Right atrium auricular region (tissue), 2 donors: ENCODE results near the gene ANXA8L1. TPM values are rescaled to one million over a fixed set of nuclear protein-coding genes. Genes with fewer than 3 reads are reported as not detected.
"Not testable (repeated sequence)": the region's sequence is repeated elsewhere in the genome, so short reads cannot be mapped to it uniquely, and the experiment has no call there.

ENCODE experiments used
- DNase-seq: peaks from one replicate; pipeline ENCODE4 v3.0.0-alpha.2; 2019; ENCODE audit warnings: low spot score
- H3K27ac ChIP-seq, 2 donors: fragments of 200-600 bp; sonication (generic); 1 replicate in 1 of 2; 2 replicates in 1 of 2; pipeline ENCODE4 v1.5.1; 2016 to 2019
- H3K27me3 ChIP-seq, 2 donors: fragments of 200-600 bp; sonication (generic); one replicate each; pipeline versions ENCODE4 v1.5.1 to v1.6.0; 2017 to 2019
- H3K36me3 ChIP-seq: fragments of 200-600 bp; sonication (generic); one replicate; pipeline ENCODE4 v1.5.1; 2016
- H3K4me1 ChIP-seq, 2 donors: fragments of 200-600 bp; sonication (generic); one replicate each; pipeline versions ENCODE4 v1.5.1 to v1.6.0; 2017 to 2019
- H3K4me3 ChIP-seq, 2 donors: fragments of 200-600 bp; sonication (generic); 1 replicate in 1 of 2; 2 replicates in 1 of 2; pipeline ENCODE4 v1.5.1; 2017 to 2019; ENCODE audit warnings: mild to moderate bottlenecking in 1 of 2, moderate library complexity in 1 of 2
- H3K9me3 ChIP-seq, 2 donors: fragments of 200-600 bp; sonication (generic); one replicate each; pipeline ENCODE4 v1.5.1; 2019
- total RNA-seq, 2 donors: library from RNA; depleted of rRNA; stranded (reverse); fragments of >200 nt; gene quantifications; one replicate each; pipeline ENCODE4 v1.1.0, GENCODE V29; 2016
- TF ChIP-seq, protein P1 (sequence below), 2 donors: fragments of 200-600 bp; sonication (generic); IDR thresholded peaks; one replicate each; pipeline ENCODE4 v1.5.1; 2019; ENCODE audit warnings: antibody characterized with exemption in 2 of 2

Gene ANXA8L1
- total RNA-seq, 2 donors from 2014 or later: 12.5 to 44.2 TPM

DNA sequence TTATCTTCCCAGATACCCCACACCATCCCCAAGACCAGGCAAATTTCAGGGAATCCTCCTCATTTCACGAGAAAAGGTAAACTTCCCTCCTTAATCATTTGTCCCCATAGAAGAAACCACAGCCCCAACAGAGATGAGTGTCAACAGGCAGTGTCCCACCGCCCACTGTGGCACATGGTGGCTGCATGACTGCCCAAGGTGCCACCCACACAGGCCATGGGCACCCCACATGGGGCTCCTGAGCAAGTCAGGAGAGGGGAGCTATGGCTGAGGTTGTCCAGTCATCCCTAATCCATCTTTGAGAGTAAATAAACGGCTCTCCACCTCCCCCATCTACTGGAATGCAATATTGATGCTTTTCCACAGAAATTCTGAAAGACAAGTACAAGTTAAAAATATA, 44.7 kb upstream of the ANXA8L1 start:
- no peaks in the 10 kb centered on the region for H3K4me1 ChIP-seq
- no peaks in the 10 kb centered on the region for H3K27me3 ChIP-seq
- no peak for DNase-seq
- H3K27ac ChIP-seq: no peak overlapping the region
- no peaks in the 10 kb centered on the region for H3K9me3 ChIP-seq
- H3K36me3 ChIP-seq: no peaks in the 10 kb centered on the region
- no peak overlapping the region for H3K4me3 ChIP-seq
- TF ChIP-seq, protein P1, sequence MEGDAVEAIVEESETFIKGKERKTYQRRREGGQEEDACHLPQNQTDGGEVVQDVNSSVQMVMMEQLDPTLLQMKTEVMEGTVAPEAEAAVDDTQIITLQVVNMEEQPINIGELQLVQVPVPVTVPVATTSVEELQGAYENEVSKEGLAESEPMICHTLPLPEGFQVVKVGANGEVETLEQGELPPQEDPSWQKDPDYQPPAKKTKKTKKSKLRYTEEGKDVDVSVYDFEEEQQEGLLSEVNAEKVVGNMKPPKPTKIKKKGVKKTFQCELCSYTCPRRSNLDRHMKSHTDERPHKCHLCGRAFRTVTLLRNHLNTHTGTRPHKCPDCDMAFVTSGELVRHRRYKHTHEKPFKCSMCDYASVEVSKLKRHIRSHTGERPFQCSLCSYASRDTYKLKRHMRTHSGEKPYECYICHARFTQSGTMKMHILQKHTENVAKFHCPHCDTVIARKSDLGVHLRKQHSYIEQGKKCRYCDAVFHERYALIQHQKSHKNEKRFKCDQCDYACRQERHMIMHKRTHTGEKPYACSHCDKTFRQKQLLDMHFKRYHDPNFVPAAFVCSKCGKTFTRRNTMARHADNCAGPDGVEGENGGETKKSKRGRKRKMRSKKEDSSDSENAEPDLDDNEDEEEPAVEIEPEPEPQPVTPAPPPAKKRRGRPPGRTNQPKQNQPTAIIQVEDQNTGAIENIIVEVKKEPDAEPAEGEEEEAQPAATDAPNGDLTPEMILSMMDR (IDR thresholded peaks at IDR 0.05): no peak

DNA sequence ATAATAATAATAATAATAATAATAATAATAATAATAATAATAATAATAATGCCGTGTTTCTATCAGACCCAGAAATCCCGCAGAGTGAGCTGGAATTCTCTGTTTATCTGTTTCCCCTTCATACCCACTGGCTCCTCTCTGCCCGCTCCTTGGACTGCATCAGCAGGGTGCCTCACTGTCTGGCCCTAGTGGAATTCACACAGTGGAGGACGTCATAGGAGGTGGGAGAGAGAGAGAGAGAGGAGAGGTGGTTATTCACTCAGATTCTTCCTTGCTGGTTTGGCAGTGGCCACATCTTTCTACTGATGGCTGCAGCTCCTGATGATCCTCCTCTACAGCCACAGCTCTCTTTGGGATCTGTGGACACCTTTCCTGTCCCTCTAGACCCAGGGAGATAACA, 10.1 kb upstream of the ANXA8L1 start:
- not testable (repeated sequence) for H3K9me3 ChIP-seq

GRCh38 chr10:46367209-46367608, 8.4 kb upstream of the ANXA8L1 start:
- not testable (repeated sequence) for H3K27me3 ChIP-seq, DNase-seq, H3K36me3 ChIP-seq, H3K9me3 ChIP-seq, H3K4me3 ChIP-seq, H3K4me1 ChIP-seq, H3K27ac ChIP-seq

More for the DNA sequence above, 10.1 kb upstream of the ANXA8L1 start:
- not testable (repeated sequence) for H3K27me3 ChIP-seq, H3K4me1 ChIP-seq, H3K4me3 ChIP-seq, H3K36me3 ChIP-seq, H3K27ac ChIP-seq, DNase-seq

GRCh38 chr10:46367666-46368240, 7.8 kb upstream of the ANXA8L1 start:
- H3K36me3 ChIP-seq, H3K9me3 ChIP-seq, H3K27me3 ChIP-seq, H3K27ac ChIP-seq, H3K4me3 ChIP-seq, DNase-seq, H3K4me1 ChIP-seq: not testable (repeated sequence)

DNA sequence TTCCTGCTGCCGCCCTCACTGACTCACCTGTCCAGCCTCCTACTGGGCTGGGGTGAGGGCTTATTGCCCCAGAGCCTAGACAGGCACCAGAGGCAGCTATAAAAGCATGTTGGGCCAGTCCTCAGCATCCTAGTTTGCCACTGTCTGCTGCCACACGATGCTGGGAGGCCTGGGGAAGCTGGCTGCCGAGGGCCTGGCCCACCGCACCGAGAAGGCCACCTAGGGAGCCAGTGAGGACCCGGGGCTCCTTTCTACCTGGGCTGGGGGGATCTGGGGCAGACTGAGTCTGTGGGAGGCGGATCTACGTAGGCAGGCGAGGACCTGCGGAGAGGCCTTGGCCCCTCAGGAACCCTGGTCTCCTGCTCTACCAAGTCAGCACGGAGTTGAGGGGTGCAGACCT, 6.6 kb upstream of the ANXA8L1 start:
- DNase-seq, H3K9me3 ChIP-seq, H3K36me3 ChIP-seq, H3K4me3 ChIP-seq, H3K4me1 ChIP-seq, H3K27me3 ChIP-seq, H3K27ac ChIP-seq: not testable (repeated sequence)

DNA sequence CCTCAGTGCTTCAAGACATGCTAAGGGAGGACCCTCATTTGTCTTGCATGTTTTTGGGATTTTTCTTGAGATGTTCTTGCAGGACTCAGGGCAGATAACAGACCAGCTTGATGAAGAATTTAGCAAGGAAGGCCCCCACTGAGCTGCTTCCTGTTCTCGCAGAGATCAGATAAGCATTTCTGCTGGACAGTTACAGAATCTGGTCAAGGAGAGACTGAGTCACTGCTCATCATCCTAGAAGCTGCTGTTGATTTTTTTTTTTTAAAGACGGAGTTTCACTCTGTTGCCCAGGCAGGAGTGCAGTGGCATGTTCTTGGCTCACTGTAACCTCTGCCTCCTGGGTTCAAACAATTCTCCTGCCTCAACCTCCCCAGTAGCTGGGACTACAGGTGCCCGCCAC, 1.2 kb upstream of the ANXA8L1 start:
- H3K36me3 ChIP-seq, DNase-seq, H3K4me3 ChIP-seq, H3K27ac ChIP-seq, H3K4me1 ChIP-seq, H3K9me3 ChIP-seq, H3K27me3 ChIP-seq: not testable (repeated sequence)

GRCh38 chr10:46377022-46377421, 1.4 kb downstream of the ANXA8L1 start:
- not testable (repeated sequence) for DNase-seq, H3K27me3 ChIP-seq, H3K9me3 ChIP-seq, H3K4me1 ChIP-seq, H3K36me3 ChIP-seq, H3K4me3 ChIP-seq, H3K27ac ChIP-seq

GRCh38 chr10:46377651-46378050, 2.1 kb downstream of the ANXA8L1 start:
- H3K4me1 ChIP-seq, H3K27ac ChIP-seq, H3K9me3 ChIP-seq, H3K36me3 ChIP-seq, H3K27me3 ChIP-seq, H3K4me3 ChIP-seq, DNase-seq: not testable (repeated sequence)

GRCh38 chr10:46378108-46378507, 2.5 kb downstream of the ANXA8L1 start:
- not testable (repeated sequence) for H3K27me3 ChIP-seq, DNase-seq, H3K36me3 ChIP-seq, H3K4me1 ChIP-seq, H3K9me3 ChIP-seq, H3K27ac ChIP-seq, H3K4me3 ChIP-seq

GRCh38 chr10:46379233-46379848, 3.8 kb downstream of the ANXA8L1 start:
- H3K27me3 ChIP-seq, DNase-seq, H3K9me3 ChIP-seq, H3K36me3 ChIP-seq, H3K27ac ChIP-seq, H3K4me3 ChIP-seq, H3K4me1 ChIP-seq: not testable (repeated sequence)

DNA sequence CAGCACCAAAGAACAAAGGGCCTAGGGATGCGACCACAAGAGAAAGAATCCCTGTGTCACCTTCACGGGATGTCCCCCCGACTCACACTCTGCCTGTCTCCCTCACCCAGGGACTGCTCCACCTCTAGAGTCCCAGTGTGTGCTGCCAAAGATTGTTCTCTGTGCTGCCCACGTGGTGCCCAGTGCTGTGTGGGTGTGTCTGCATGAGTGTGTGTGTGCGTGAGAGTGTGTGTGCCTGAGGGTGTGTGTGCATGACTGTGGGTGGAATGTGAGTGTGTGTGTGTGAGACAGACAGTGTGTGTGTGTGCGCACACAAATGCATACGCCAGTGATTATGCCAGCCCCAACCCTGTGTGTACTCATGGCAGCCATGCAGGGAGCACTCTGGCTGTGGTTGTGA, 10.3 kb downstream of the ANXA8L1 start:
- H3K27me3 ChIP-seq, H3K27ac ChIP-seq, H3K36me3 ChIP-seq, H3K4me1 ChIP-seq, H3K9me3 ChIP-seq, H3K4me3 ChIP-seq, DNase-seq: not testable (repeated sequence)

DNA sequence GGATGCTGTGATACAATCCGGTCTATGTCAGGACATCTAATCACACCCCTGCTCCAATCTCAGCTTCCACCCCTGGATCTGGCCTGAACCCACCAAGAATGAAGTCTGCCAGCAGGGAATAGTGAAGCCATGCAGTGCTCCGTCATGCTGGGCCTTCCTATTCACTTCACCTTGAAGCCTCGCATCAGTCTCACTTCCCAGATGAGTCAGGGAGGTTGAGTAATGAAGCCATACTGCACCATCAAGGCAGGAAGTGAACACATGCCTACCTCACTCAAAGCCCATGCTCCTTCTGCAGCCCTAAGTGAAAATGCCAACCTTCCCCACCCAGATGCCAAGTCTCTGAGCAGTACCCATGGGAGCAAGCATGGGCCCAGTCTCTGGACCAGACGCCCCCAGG, 11.1 kb downstream of the ANXA8L1 start:
- not testable (repeated sequence) for H3K36me3 ChIP-seq, H3K4me3 ChIP-seq, DNase-seq, H3K27ac ChIP-seq, H3K9me3 ChIP-seq, H3K27me3 ChIP-seq, H3K4me1 ChIP-seq

GRCh38 chr10:46387309-46387902, 11.8 kb downstream of the ANXA8L1 start:
- H3K36me3 ChIP-seq, H3K27me3 ChIP-seq, H3K4me3 ChIP-seq, H3K4me1 ChIP-seq, DNase-seq, H3K9me3 ChIP-seq, H3K27ac ChIP-seq: not testable (repeated sequence)

DNA sequence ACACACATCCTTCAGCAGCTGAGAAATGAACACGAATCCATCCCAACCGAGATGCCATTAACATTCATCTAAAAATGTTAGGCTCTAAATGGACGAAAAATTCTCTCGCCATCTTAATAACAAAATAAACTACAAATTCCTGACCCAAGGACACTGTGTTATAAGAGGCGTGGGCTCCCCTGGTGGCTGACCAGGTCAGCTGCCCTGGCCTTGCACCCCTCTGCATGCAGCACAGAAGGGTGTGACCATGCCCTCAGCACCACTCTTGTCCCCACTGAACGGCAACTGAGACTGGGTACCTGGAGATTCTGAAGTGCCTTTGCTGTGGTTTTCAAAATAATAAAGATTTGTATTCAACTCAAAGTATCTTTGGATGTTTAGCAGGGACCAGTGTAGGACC, 15.8 kb downstream of the ANXA8L1 start:
- not testable (repeated sequence) for H3K4me1 ChIP-seq, H3K27me3 ChIP-seq, DNase-seq, H3K9me3 ChIP-seq, H3K36me3 ChIP-seq, H3K27ac ChIP-seq, H3K4me3 ChIP-seq
